Activated T-cell treated with anti-CD3 and anti-CD28 coated beads for 4 hours (primary cell): ENCODE measurements around the gene CEACAM8.
"Not testable (repeated sequence)": the region's sequence is repeated elsewhere in the genome, so short reads cannot be mapped to it uniquely, and the experiment has no call there.

ENCODE experiments used
- DNase-seq: peaks from one replicate; pipeline ENCODE4 v3.0.0-alpha.2; 2020

CEACAM8 gene

GRCh38 chr19:42571116-42571515 lies 23.6 kb downstream of the CEACAM8 start:
- no peak for DNase-seq

GRCh38 chr19:42569193-42569592 lies 25.5 kb downstream of the CEACAM8 start:
- no peak for DNase-seq

GRCh38 chr19:42568006-42568405 lies 26.7 kb downstream of the CEACAM8 start:
- DNase-seq, result no peak

DNA sequence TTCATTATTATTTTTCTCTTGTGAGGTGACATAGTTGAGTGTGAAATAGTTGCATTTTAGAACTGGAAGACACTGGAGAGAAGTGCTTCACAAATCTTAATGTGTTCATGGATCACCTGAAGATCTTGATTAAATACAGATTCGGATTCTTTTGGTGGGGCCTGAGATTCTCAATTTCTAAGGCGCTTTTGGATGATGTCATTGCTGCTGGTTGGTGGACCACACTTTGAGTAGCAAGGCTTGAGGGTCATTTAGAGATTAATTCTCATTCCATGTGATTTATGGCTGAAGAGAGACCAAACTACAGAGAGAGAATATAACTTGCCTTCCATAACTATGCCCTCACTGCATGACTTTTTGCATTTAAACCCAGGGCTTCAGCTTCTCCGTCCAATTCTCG lies 27.2 kb downstream of the CEACAM8 start:
- no peak for DNase-seq

- no peak for DNase-seq
These were observed 31.1 kb downstream of the CEACAM8 start for GRCh38 chr19:42563352-42564210.

DNA sequence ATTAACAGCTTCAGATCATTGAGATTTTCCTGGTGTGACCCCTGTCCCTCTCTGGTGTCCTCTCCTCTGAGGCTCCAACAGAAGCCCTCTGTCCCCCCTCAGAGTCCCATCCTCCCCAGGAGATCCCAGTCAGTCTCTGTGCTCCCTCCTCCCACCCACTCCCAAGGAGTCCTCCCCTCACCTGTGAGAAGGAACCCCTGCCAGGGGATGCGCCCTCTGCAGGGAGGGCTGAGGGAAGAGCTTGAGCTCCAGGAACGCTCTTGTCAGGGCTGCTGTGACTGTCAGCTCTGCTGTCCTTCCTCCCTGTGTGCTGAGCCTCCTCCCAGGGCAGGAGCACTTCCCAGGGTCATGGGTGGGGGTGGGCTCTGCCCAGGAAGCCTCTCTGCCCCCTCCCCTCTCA lies 33.2 kb downstream of the CEACAM8 start:
- no peak for DNase-seq

DNA sequence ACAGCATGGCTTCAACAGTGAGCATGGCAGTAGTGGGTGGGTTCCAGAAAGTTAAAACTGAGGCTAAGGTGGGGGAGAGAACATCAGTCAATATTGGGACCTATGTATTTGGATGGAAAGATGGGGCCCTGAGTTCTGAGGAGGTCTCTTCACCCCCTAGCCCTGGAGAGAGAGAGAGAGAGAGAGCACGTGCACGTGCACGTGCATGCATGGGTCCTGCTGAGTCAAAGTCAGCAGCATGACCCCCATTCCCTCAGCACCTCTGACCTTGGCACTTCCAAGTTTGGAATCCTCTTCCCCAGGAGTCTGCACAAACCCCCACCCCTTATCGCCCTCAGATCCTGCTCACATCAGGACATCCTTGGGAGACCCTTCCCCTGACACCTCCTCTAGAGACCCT lies 34.0 kb downstream of the CEACAM8 start:
- no peak for DNase-seq

GRCh38 chr19:42558450-42559150 lies 36.1 kb downstream of the CEACAM8 start:
- no peak for DNase-seq

DNA sequence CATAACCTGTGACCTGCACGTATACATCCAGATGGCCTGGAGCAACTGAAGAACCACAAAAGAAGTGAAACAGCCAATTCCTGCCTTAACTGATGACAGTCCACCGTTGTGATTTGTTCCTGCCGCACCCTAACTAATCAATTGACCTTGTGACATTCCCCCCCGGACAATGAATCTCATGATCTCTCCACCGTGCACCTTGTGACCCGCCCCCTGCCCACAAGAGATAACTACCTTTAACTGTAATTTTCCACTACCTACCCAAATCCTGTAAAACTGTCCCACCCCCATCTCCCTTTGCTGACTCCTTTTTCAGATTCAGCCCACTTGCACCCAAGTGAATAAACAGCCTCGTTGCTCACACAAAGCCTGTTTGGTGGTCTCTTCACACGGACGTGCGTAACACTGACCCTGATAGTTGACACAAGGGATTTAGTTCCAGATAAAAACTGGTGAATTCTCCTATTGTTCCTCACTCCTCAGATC lies 37.3 kb downstream of the CEACAM8 start:
- DNase-seq, result not testable (repeated sequence)

- no peak for DNase-seq
These were observed 38.9 kb downstream of the CEACAM8 start for GRCh38 chr19:42555801-42556200.

GRCh38 chr19:42555317-42555716 lies 39.4 kb downstream of the CEACAM8 start:
- DNase-seq, result no peak

DNA sequence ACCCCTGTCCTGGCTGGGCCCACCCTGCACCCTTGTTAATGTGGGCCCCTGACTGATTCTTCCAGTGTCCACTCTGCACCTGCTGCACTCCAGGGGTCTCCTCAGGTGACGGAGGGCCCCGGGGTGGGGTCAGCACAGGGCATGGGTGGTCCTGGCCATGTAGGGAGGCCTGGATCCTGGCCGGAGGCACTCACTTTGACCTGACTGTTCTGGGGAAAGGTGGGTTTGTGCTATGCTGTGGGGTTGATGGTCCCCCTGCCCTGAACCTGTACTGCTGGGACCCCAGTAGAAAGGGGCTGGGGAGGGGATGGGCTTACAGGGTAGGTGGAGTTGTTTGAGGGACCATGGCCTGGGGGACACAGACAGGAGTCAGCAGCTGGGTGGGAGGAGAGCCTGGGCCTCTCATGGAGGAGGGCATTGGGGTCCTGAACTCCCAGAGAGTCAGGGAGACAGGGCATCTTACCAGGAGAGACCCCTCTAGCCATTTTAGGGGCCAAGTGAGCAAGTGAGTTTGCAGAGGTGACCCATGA lies 40.6 kb downstream of the CEACAM8 start:
- DNase-seq, result no peak

DNA sequence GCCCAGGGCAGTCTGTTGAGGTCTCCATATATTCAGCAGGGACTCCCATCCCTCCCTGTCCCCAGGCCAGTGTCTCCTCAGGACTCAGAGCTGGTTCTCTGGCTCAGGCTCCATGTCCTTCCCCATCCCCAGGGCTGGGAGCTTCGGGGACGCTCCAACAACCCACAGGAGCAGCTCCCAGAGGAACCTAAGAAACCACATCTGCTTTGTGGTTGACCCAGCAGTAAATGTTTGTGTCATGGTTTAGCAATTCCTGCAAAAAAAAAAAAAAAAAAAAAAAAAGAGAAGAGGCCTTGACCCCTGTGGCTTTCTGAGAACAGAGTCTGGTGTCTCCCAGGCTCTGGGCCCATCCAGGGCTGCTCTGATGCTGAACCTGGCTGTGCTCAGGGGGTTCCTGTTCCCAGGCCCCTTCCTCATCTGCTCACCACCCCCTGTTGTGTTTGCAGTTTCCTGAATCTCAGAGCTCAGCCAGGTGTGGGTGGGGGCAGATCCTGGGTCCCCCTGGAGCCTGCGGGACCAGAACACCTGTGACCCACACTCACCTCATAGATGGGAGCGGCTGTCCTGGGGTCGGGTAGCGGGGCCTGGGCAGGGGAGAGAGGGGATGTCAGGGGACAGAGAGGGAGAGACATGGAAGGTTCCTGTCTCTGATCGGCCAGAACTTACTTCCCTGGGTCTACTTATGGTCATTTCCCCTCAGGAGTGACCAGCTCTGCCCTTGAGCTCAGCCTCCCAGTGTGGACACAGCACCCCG lies 41.3 kb downstream of the CEACAM8 start:
- no peak for DNase-seq

DNA sequence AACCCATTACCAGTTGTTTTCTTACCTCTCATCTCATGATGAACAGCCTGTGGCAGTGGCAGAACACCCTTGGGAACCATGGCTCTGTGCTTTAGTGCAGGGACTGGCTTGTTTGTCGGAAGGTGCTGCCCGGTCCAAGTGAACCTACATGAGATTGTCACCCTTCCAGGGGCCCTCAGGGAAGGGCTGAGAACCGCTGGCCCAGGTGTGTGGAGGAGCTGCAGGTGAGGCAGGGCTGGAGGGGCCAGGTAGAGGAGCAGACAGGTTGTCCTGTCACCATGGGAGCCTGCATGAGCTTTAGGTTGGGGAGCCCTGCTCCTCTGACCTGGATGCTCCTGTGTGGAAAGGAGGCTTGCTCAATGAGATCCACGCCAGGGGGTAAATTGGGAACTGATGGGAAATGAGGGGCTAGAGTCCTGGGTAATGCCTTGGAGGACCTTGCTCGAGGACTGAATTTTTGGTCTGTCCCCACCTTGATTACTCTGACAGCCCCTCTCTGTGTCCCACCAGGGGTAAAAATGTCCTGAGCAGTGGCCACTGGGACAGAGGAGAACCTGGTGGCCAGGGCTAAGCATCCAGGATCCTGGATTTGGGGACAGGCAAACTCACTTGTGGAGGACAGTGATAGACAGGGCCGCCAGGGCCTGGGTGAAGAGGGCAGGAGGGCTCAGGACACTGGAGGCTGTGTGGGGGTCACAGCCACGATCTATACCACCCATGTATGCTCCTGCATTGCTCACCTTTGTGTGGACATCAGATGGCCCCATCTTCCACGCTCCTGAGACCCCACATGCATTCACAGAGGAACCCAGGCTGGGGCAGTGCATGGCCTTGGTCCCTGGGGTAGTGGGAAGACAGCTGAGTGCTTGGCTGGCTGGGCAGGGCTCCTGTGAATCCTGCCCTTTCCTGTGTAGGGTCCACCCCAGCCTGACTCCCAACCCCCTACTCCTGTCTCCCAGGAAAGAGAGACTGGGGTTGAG lies 42.3 kb downstream of the CEACAM8 start:
- DNase-seq, result no peak

GRCh38 chr19:42550521-42550920 lies 44.2 kb downstream of the CEACAM8 start:
- not testable (repeated sequence) for DNase-seq

GRCh38 chr19:42549067-42549466 lies 45.7 kb downstream of the CEACAM8 start:
- DNase-seq, result not testable (repeated sequence)

DNA sequence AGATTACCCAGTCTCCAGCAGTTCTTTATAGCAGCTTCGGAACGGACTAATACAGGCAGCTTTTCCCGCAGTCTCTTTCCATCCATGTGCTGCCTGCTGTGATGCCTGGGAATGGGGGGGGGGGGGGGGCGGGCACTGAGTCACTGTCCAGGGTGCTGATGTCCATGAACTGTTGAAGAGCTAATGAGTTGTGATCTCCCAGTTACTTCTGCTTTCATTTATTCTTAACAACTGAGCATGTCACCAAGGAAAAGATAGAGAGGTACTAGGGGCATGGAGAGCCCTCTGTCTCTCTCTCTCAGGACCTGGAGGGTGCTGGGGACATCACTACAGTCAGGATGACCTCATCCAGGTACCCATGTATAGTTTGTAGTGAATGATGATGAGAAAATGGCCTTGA lies 46.2 kb downstream of the CEACAM8 start:
- no peak for DNase-seq

GRCh38 chr19:42547929-42548328 lies 46.8 kb downstream of the CEACAM8 start:
- no peak for DNase-seq

DNA sequence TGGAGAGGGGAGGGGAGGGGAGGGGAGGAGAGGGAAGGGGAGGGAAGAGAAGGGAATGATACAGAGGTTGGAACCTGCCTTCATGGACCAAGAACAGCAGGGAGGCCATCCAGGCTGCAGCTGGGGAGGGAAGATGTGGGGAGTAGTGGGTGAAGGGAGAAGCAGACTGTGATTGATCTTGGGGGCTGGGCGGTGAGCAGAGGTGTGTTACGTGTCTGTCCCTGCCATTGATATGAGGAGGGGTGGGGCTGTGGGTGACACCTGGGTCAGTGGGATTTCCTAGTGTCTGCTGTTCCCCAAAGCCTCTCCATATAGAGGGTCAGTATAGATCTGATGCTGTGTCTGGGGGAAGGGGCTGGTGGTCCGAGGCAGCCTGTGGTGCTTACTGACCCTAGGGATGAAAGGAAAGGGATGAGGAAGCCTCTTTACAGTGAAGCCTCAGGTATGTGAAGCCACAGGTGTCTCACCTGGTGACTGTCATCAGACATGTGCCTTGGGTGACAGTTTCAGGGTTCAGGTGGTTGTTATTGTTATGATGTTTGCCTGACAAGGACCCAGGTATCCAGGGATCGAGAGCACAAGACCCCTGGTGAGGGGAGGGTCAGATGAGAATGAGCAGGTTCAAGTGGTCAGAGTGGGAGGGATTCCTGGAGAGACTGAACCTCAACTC lies 47.8 kb downstream of the CEACAM8 start:
- DNase-seq, result no peak

DNA sequence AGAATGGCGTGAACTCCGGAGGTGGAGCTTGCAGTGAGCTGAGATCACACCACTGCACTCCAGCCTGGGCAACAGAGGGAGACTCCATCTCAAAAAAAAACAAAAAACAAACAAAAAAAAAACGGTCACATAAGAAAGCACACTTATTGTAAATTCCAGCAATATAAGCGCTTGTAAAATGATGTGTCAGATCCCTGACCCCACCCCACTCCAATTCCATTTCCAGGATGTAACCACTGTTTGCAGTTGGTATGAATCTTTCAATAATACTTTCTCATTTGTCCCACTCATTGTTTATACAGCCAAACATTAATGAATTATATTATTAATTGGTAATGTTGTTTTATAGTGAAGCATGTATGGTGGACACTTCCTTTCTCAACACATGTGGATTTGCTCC lies 50.6 kb downstream of the CEACAM8 start:
- no peak for DNase-seq

- no peak for DNase-seq
These were observed 51.9 kb downstream of the CEACAM8 start for GRCh38 chr19:42542791-42543190.
